WTC11 (cell line): ENCODE measurements around the gene ALG6. TPM values are rescaled to one million over a fixed set of nuclear protein-coding genes. Genes with fewer than 3 reads are reported as not detected.
A peak's percentile ranks its signal among the peaks of the same experiment; 100 is the strongest.

ENCODE experiments used
- ATAC-seq: fragments of 200-7000 bp; cut with Tn5 transposase; 2 replicates; pipeline ENCODE4 v1.10.0; 2021; ENCODE audit warnings: mild to moderate bottlenecking, moderate library complexity
- CTCF ChIA-PET: fragments of 300-600 bp; sonication (Branson Sonifier 250); formaldehyde crosslinking; loops from one replicate; lab custom pipeline; 2021; ENCODE audit warnings: antibody characterized with exemption; lab: Charles Lee
- POLR2A ChIA-PET: fragments of 350-600 bp; sonication (Branson Sonifier 250); formaldehyde crosslinking; loops from one replicate; lab custom pipeline; 2021; ENCODE audit warnings: antibody characterized with exemption; lab: Charles Lee
- DNase-seq: peaks from one replicate; pipeline ENCODE4 v3.0.0; 2021; ENCODE audit warnings: low spot score
- H3K27ac Mint-ChIP-seq: 2 replicates; pipeline ENCODE4 v1.8.0; 2021; ENCODE audit warnings: mixed read lengths
- H3K27me3 Mint-ChIP-seq: 2 replicates; pipeline ENCODE4 v1.8.0; 2021; ENCODE audit warnings: low read depth, mild to moderate bottlenecking, moderate library complexity, mixed read lengths
- H3K36me3 Mint-ChIP-seq: 2 replicates; pipeline ENCODE4 v1.8.0; 2021; ENCODE audit warnings: mixed read lengths
- H3K4me1 Mint-ChIP-seq: 2 replicates; pipeline ENCODE4 v1.8.0; 2022; ENCODE audit warnings: mixed read lengths
- H3K4me3 Mint-ChIP-seq: 2 replicates; pipeline ENCODE4 v1.8.0; 2021; ENCODE audit warnings: mild to moderate bottlenecking, moderate library complexity, mixed read lengths
- H3K9me3 Mint-ChIP-seq: 2 replicates; pipeline ENCODE4 v1.8.0; 2021; ENCODE audit warnings: mixed read lengths
- CREM ChIP-seq: sonication (generic); formaldehyde crosslinking; IDR thresholded peaks from 2 replicates; pipeline ENCODE4 v1.8.1; 2022; ENCODE audit warnings: mild to moderate bottlenecking, missing genetic modification reagents, moderate library complexity
- ESRRA ChIP-seq: sonication (generic); formaldehyde crosslinking; IDR thresholded peaks from 2 replicates; pipeline ENCODE4 v1.8.1; 2022; ENCODE audit warnings: mild to moderate bottlenecking, missing genetic modification reagents, borderline replicate concordance
- ETV6 ChIP-seq: sonication (generic); formaldehyde crosslinking; IDR thresholded peaks from 2 replicates; pipeline ENCODE4 v1.8.1; 2022; ENCODE audit warnings: mild to moderate bottlenecking, missing genetic modification reagents
- FOXK1 ChIP-seq: sonication (generic); formaldehyde crosslinking; IDR thresholded peaks from 2 replicates; pipeline ENCODE4 v1.8.0; 2022; ENCODE audit warnings: mild to moderate bottlenecking, moderate library complexity, missing genetic modification reagents
- GRHL2 ChIP-seq: fragments of 250-450 bp; sonication (Bioruptor Pico); IDR thresholded peaks from 2 replicates; pipeline ENCODE4 v1.8.0; 2022; ENCODE audit warnings: mild to moderate bottlenecking, moderate library complexity; ENCODE audit not compliant: insufficient replicate concordance, severe bottlenecking
- GTF2I ChIP-seq: fragments of 250-450 bp; sonication (Bioruptor Pico); conservative IDR thresholded peaks from 2 replicates; pipeline ENCODE4 v1.4.0; 2021; ENCODE audit warnings: mild to moderate bottlenecking
- JUN ChIP-seq: sonication (generic); formaldehyde crosslinking; IDR thresholded peaks from 2 replicates; pipeline ENCODE4 v1.8.0; 2023; ENCODE audit warnings: mild to moderate bottlenecking, missing genetic modification reagents
- NFYB ChIP-seq: sonication (generic); formaldehyde crosslinking; conservative IDR thresholded peaks from 2 replicates; pipeline ENCODE4 v1.8.0; 2022; ENCODE audit warnings: low read depth, missing genetic modification reagents
- NR3C1 ChIP-seq: sonication (generic); formaldehyde crosslinking; conservative IDR thresholded peaks from 2 replicates; pipeline ENCODE4 v1.8.1; 2023; ENCODE audit warnings: low read depth, mild to moderate bottlenecking, missing genetic modification reagents
- ZBTB21 ChIP-seq: sonication (generic); formaldehyde crosslinking; IDR thresholded peaks from 2 replicates; pipeline ENCODE4 v1.8.1; 2023; ENCODE audit warnings: mild to moderate bottlenecking, missing genetic modification reagents, borderline replicate concordance
- ZNF219 ChIP-seq: sonication (generic); formaldehyde crosslinking; IDR thresholded peaks from 2 replicates; pipeline ENCODE4 v1.8.0; 2023; ENCODE audit warnings: missing genetic modification reagents, mild to moderate bottlenecking, borderline replicate concordance
- total RNA-seq: library from RNA; stranded (reverse); gene quantifications from 3 replicates; pipeline ENCODE4 v1.2.3, GENCODE V29; 2021
- TF ChIP-seq, protein P1 (sequence below): fragments of 250-450 bp; sonication (Bioruptor Pico); conservative IDR thresholded peaks from 2 replicates; pipeline ENCODE4 v1.9.0; 2021; ENCODE audit warnings: mild to moderate bottlenecking
- TF ChIP-seq, protein P2 (sequence below): sonication (generic); formaldehyde crosslinking; IDR thresholded peaks from 2 replicates; pipeline ENCODE4 v1.8.0; 2022; ENCODE audit warnings: missing genetic modification reagents
- TF ChIP-seq, protein P3 (sequence below): fragments of 250-450 bp; sonication (Bioruptor Pico); IDR thresholded peaks from 2 replicates; pipeline ENCODE4 v1.9.0; 2021; ENCODE audit warnings: mild to moderate bottlenecking, borderline replicate concordance

Gene ALG6
- total RNA-seq, 1 experiment from 2014 or later = 17.6 TPM

DNA sequence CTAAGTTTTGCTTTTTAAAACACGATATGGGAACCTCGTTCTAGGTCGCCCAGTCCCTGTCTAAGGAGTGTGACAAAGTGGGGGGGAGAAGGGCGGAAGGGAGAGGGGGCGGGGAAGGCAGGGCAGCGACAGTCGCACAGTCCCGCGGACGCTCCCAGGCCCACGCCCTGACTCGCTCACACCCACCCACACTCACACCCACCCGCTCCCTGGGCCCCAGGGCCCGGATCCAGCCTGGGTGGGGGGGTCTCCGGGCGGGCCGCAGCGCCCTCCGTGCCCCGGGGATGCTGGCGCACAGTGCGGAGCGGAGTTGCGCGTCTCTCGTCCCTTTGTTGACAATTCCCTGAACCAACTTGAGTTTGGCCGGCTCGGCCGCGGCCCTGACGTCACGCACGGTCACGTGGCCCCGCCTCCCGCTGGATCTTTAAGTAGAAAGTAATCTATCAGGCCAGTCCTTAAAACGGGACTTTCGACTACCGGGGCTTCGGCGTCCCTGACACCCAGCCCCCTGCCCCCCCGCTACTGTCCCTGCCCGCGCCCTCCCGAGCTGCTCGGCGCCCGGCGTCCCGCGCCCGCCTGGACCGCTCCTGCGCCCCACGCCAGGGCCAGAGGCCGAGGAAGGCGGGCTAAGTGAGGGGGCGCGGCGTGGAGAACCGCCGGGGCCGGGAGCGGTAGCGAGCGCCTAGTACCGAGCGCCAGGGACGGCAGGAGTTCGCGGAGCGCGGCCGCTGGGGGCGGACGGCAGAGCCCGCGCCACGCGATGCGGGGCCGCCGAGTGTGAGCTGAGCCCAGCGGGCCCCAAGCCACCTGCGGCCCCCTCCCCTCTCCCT, 45.1 kb upstream of the ALG6 start, which contains the start of gene FOXD3 (continued):
- no peak for TF ChIP-seq ESRRA

DNA sequence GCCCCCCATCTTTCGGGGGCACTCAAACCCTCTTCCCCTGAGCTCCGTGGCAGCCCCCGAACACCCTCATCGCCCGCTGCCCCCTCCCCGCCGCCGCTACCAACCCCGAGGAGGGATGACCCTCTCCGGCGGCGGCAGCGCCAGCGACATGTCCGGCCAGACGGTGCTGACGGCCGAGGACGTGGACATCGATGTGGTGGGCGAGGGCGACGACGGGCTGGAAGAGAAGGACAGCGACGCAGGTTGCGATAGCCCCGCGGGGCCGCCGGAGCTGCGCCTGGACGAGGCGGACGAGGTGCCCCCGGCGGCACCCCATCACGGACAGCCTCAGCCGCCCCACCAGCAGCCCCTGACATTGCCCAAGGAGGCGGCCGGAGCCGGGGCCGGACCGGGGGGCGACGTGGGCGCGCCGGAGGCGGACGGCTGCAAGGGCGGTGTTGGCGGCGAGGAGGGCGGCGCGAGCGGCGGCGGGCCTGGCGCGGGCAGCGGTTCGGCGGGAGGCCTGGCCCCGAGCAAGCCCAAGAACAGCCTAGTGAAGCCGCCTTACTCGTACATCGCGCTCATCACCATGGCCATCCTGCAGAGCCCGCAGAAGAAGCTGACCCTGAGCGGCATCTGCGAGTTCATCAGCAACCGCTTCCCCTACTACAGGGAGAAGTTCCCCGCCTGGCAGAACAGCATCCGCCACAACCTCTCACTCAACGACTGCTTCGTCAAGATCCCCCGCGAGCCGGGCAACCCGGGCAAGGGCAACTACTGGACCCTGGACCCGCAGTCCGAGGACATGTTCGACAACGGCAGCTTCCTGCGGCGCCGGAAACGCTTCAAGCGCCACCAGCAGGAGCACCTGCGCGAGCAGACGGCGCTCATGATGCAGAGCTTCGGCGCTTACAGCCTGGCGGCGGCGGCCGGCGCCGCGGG, 44.2 kb upstream of the ALG6 start:
- 0 out of 2 replicates have a peak, but pooled peaks have one; percentile 0 for ATAC-seq
- Mint-ChIP-seq H3K27ac (0 out of 2 replicates have a peak overlapping the region, but pooled peaks have one; percentile 60), H3K36me3 (no peaks in the 10 kb centered on the region), H3K9me3 (no peaks in the 10 kb centered on the region), H3K27me3 (peaks cover 56% of the 10 kb centered on the region), H3K4me1 (peaks cover 58% of the 10 kb centered on the region), H3K4me3 (peak overlapping the region; percentile 85)
- ChIA-PET POLR2A (interaction anchor here (0.6 to 1.2 kb wide), 4 partner anchors 28 to 1466 kb away, joined by 3 to 10 read pairs (median 4); no protein-coding TSS in a partner anchor), CTCF (interaction anchor here (0.6 to 1.7 kb wide), 12 partner anchors 17 to 585 kb away, joined by 3 to 6 read pairs (median 4); no protein-coding TSS in a partner anchor)
- TF ChIP-seq ETV6 (CRISPR knock-in tag) = no peak
- TF ChIP-seq, protein P1, sequence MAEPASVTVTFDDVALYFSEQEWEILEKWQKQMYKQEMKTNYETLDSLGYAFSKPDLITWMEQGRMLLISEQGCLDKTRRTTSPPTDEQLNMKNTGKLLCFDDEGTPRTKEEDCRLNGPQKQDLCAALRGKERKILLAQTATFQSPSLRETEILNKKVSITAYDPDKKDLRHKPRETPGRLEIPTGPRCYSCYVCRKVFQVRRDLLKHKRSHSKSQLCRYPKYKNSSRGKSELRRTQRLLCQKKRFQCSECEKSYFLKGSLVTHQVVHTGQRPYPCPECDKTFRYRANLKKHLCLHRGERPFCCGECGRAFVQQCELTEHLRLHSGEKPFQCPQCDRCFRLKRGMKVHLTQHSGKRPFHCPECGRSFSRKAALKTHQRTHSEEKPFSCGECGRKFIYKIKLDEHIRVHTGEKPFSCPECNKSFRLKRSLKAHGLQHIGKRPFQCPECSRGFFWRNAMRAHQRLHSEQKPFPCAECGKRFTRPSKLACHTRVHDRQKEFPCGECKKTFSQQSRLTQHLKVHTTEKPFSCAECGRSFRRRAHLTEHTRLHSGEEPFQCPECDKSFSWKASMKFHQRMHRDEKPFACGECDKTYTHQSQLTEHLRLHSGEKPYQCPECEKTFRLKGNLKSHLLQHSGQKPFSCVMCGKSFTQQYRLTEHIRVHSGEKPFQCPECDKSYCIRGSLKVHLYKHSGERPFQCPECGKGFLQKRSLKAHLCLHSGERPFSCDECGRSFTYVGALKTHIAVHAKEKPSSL (CRISPR knock-in tag) = no peak
- TF ChIP-seq JUN (CRISPR knock-in tag) = no peak
- TF ChIP-seq ZNF219 (CRISPR knock-in tag) = no peak
- TF ChIP-seq, protein P2, sequence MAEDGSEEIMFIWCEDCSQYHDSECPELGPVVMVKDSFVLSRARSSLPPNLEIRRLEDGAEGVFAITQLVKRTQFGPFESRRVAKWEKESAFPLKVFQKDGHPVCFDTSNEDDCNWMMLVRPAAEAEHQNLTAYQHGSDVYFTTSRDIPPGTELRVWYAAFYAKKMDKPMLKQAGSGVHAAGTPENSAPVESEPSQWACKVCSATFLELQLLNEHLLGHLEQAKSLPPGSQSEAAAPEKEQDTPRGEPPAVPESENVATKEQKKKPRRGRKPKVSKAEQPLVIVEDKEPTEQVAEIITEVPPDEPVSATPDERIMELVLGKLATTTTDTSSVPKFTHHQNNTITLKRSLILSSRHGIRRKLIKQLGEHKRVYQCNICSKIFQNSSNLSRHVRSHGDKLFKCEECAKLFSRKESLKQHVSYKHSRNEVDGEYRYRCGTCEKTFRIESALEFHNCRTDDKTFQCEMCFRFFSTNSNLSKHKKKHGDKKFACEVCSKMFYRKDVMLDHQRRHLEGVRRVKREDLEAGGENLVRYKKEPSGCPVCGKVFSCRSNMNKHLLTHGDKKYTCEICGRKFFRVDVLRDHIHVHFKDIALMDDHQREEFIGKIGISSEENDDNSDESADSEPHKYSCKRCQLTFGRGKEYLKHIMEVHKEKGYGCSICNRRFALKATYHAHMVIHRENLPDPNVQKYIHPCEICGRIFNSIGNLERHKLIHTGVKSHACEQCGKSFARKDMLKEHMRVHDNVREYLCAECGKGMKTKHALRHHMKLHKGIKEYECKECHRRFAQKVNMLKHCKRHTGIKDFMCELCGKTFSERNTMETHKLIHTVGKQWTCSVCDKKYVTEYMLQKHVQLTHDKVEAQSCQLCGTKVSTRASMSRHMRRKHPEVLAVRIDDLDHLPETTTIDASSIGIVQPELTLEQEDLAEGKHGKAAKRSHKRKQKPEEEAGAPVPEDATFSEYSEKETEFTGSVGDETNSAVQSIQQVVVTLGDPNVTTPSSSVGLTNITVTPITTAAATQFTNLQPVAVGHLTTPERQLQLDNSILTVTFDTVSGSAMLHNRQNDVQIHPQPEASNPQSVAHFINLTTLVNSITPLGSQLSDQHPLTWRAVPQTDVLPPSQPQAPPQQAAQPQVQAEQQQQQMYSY = peak; percentile 3; the same call in 1 of the 2 replicates
- TF ChIP-seq GRHL2 (CRISPR knock-in tag) = no peak
- TF ChIP-seq NFYB = no peak
- TF ChIP-seq FOXK1 (CRISPR knock-in tag) = peak; percentile 13; the same call in 1 of the 2 replicates
- TF ChIP-seq ZBTB21 = peak; percentile 75
- no peak for TF ChIP-seq CREM (CRISPR knock-in tag)
- 0 out of 2 replicates have a peak, but pooled peaks have one; percentile 17 for TF ChIP-seq NR3C1 (CRISPR knock-in tag)
- no peak for TF ChIP-seq GTF2I (CRISPR knock-in tag)
- TF ChIP-seq, protein P3, sequence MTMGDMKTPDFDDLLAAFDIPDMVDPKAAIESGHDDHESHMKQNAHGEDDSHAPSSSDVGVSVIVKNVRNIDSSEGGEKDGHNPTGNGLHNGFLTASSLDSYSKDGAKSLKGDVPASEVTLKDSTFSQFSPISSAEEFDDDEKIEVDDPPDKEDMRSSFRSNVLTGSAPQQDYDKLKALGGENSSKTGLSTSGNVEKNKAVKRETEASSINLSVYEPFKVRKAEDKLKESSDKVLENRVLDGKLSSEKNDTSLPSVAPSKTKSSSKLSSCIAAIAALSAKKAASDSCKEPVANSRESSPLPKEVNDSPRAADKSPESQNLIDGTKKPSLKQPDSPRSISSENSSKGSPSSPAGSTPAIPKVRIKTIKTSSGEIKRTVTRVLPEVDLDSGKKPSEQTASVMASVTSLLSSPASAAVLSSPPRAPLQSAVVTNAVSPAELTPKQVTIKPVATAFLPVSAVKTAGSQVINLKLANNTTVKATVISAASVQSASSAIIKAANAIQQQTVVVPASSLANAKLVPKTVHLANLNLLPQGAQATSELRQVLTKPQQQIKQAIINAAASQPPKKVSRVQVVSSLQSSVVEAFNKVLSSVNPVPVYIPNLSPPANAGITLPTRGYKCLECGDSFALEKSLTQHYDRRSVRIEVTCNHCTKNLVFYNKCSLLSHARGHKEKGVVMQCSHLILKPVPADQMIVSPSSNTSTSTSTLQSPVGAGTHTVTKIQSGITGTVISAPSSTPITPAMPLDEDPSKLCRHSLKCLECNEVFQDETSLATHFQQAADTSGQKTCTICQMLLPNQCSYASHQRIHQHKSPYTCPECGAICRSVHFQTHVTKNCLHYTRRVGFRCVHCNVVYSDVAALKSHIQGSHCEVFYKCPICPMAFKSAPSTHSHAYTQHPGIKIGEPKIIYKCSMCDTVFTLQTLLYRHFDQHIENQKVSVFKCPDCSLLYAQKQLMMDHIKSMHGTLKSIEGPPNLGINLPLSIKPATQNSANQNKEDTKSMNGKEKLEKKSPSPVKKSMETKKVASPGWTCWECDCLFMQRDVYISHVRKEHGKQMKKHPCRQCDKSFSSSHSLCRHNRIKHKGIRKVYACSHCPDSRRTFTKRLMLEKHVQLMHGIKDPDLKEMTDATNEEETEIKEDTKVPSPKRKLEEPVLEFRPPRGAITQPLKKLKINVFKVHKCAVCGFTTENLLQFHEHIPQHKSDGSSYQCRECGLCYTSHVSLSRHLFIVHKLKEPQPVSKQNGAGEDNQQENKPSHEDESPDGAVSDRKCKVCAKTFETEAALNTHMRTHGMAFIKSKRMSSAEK (CRISPR knock-in tag) = no peak
- peak; percentile 63 for DNase-seq
